Placental epithelial cell (primary cell): ENCODE measurements around the gene PROCA1. TPM values are rescaled to one million over a fixed set of nuclear protein-coding genes. Genes with fewer than 3 reads are reported as not detected.

Source experiments
- small RNA-seq: library from RNA; depleted of rRNA; stranded (forward); fragments of <200 nt; gene quantifications from one replicate; pipeline ENCODE3, GENCODE V24; 2012
- total RNA-seq: library from RNA; depleted of rRNA; stranded (reverse); fragments of >200 nt; gene quantifications from 2 replicates; pipeline ENCODE4 v1.2.3, GENCODE V29; 2012

PROCA1 gene
- 0.22 and 6.7 TPM in 2 replicates for total RNA-seq

GRCh38 chr17:28711723-28712031 is at the start of gene PROCA1:
TSS of gene PROCA1 (minus strand) at chr17:28711888. CDS start at chr17:28711660, 228 bp downstream.

GRCh38 chr17:28743243-28744103 is 31.8 kb upstream of the PROCA1 start, which contains the start of gene TRAF4:
TSS of gene TRAF4 (plus strand) at chr17:28744011. CDS start at chr17:28744113, 102 bp downstream.

GRCh38 chr17:28728364-28729200 is 16.9 kb upstream of the PROCA1 start, which contains the start of gene NEK8:
TSS of gene NEK8 (plus strand) at chr17:28728788. CDS start at chr17:28728814, 26 bp downstream.

GRCh38 chr17:28726226-28726626 is 14.5 kb upstream of the PROCA1 start, which contains the start of gene TLCD1:
TSS of gene TLCD1 (minus strand) at chr17:28726233. CDS start at chr17:28726097, 136 bp downstream.

GRCh38 chr17:28717578-28718332 is 6.1 kb upstream of the PROCA1 start, which contains the start of gene RAB34:
TSS of gene RAB34 (minus strand) at chr17:28717868. CDS start at chr17:28717266, 602 bp downstream.

GRCh38 chr17:28661635-28662526 is 49.8 kb downstream of the PROCA1 start, which contains the start of the genes SDF2 and SUPT6H:
TSS of gene SDF2 (minus strand) at chr17:28661906. CDS start at chr17:28661876, 30 bp downstream.
TSS of gene SUPT6H (plus strand) at chr17:28662205. CDS start at chr17:28673402, 11,197 bp downstream.

Small RNA genes lying within 50 kb of the gene (small RNA-seq; reads per million reads assigned to genes)
- gene SNORD42A (not detected), gene SNORD42B (0.69 reads per million, percentile 41 among the genes with 10 or more reads in this experiment), gene SNORD4A (not detected), gene SNORD4B (not detected)

Other genes with a start within 250 kb of the PROCA1 start
- not detected in 2 replicates for gene SLC13A2, start 238.2 kb downstream of the PROCA1 start, total RNA-seq
- gene FOXN1, start 205.5 kb downstream of the PROCA1 start, total RNA-seq = not detected in 2 replicates
- gene UNC119, start 159.3 kb downstream of the PROCA1 start, total RNA-seq = 19.2 and 23.3 TPM in 2 replicates
- gene PIGS, start 140.4 kb downstream of the PROCA1 start, total RNA-seq = 73.8 and 95.4 TPM in 2 replicates
- gene ALDOC, start 135.0 kb downstream of the PROCA1 start, total RNA-seq = 19.6 and 25.2 TPM in 2 replicates
- gene SPAG5, start 112.9 kb downstream of the PROCA1 start, total RNA-seq = 8.6 and 12.8 TPM in 2 replicates
- gene RSKR, start 97.7 kb downstream of the PROCA1 start, total RNA-seq = 5.9 and 7.9 TPM in 2 replicates
- gene BLTP2, start 66.7 kb downstream of the PROCA1 start, total RNA-seq = 79.7 and 145 TPM in 2 replicates
- 40.0 and 60.5 TPM in 2 replicates for gene SDF2, start 50.0 kb downstream of the PROCA1 start, total RNA-seq
- gene SUPT6H, start 49.7 kb downstream of the PROCA1 start, total RNA-seq = 42.1 and 51.8 TPM in 2 replicates
- gene RAB34, start 6.0 kb upstream of the PROCA1 start, total RNA-seq = 195 and 196 TPM in 2 replicates
- 327 and 599 TPM in 2 replicates for gene RPL23A, start 8.1 kb upstream of the PROCA1 start, total RNA-seq
- gene TLCD1, start 14.3 kb upstream of the PROCA1 start, total RNA-seq = 9.0 and 15.8 TPM in 2 replicates
- gene NEK8, start 16.9 kb upstream of the PROCA1 start, total RNA-seq = 7.4 and 10.2 TPM in 2 replicates
- gene TRAF4, start 32.1 kb upstream of the PROCA1 start, total RNA-seq = 76.6 and 103 TPM in 2 replicates
- 7.1 and 13.6 TPM in 2 replicates for gene FAM222B, start 130.9 kb upstream of the PROCA1 start, total RNA-seq
- 22.8 and 62.6 TPM in 2 replicates for gene ERAL1, start 143.1 kb upstream of the PROCA1 start, total RNA-seq
- 21.2 and 42.3 TPM in 2 replicates for gene FLOT2, start 185.8 kb upstream of the PROCA1 start, total RNA-seq
- gene DHRS13, start 191.2 kb upstream of the PROCA1 start, total RNA-seq = 6.9 and 9.4 TPM in 2 replicates
- 35.3 and 37.6 TPM in 2 replicates for gene PHF12, start 239.6 kb upstream of the PROCA1 start, total RNA-seq